Measurements from ENCODE around the gene CEP290. TPM values are rescaled to one million over a fixed set of nuclear protein-coding genes. Genes with fewer than 3 reads are reported as not detected.

Gene CEP290
- total and polyA plus RNA-seq, 4 donors: 1.0 to 4.7 (median 4.0) TPM

GRCh38 chr12:88057994-88058718 is 83.7 kb downstream of the CEP290 start:
- H3K36me3 ChIP-seq (ENCODE audit: control insufficient read depth in 4 of 4, insufficient read depth in 3 of 4, low read depth in 1 of 4, low read length in 3 of 4): peaks cover 2 to 24% (median 14%) of the 10 kb centered on the region in 4 donors
- H3K9ac ChIP-seq (ENCODE audit: low read depth in 1 of 2, low read length in 2 of 2): no peak overlapping the region
- H3K4me3 ChIP-seq (ENCODE audit: low read depth in 1 of 3, low read length in 3 of 3): no peak overlapping the region
- no peaks in the 10 kb centered on the region for H3K27me3 ChIP-seq (ENCODE audit: control insufficient read depth in 4 of 4, insufficient read depth in 4 of 4, low read length in 3 of 4)
- TF ChIP-seq, protein P1, sequence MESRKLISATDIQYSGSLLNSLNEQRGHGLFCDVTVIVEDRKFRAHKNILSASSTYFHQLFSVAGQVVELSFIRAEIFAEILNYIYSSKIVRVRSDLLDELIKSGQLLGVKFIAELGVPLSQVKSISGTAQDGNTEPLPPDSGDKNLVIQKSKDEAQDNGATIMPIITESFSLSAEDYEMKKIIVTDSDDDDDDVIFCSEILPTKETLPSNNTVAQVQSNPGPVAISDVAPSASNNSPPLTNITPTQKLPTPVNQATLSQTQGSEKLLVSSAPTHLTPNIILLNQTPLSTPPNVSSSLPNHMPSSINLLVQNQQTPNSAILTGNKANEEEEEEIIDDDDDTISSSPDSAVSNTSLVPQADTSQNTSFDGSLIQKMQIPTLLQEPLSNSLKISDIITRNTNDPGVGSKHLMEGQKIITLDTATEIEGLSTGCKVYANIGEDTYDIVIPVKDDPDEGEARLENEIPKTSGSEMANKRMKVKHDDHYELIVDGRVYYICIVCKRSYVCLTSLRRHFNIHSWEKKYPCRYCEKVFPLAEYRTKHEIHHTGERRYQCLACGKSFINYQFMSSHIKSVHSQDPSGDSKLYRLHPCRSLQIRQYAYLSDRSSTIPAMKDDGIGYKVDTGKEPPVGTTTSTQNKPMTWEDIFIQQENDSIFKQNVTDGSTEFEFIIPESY (IDR thresholded peaks at IDR 0.05): no peak
- no peak for TF ChIP-seq REST (IDR thresholded peaks at IDR 0.05)
- no peak overlapping the region for H3K27ac ChIP-seq (ENCODE audit: low read depth in 1 of 2, low read length in 2 of 2)
- no peaks in the 10 kb centered on the region for H3K4me1 ChIP-seq (ENCODE audit: control insufficient read depth in 4 of 4, insufficient read depth in 4 of 4, low read length in 3 of 4)
- DNase-seq (ENCODE audit: low spot score): no peak
- H3K9me3 ChIP-seq (ENCODE audit: control insufficient read depth in 4 of 4, low read length in 3 of 4): no peaks in the 10 kb centered on the region
- WGBS: 97% methylated on average over 4 of the region's 4 CpGs

GRCh38 chr12:88056571-88056970 is 85.3 kb downstream of the CEP290 start:
- Histone ChIP-seq H3K27me3 (ENCODE audit: control insufficient read depth in 4 of 4, insufficient read depth in 4 of 4, low read length in 3 of 4) (no peaks in the 10 kb centered on the region), H3K36me3 (ENCODE audit: control insufficient read depth in 4 of 4, insufficient read depth in 3 of 4, low read depth in 1 of 4, low read length in 3 of 4) (peaks cover 2 to 25% (median 14%) of the 10 kb centered on the region in 4 donors), H3K4me3 (ENCODE audit: low read depth in 1 of 3, low read length in 3 of 3) (no peak overlapping the region), H3K9ac (ENCODE audit: low read depth in 1 of 2, low read length in 2 of 2) (no peak overlapping the region), H3K9me3 (ENCODE audit: control insufficient read depth in 4 of 4, low read length in 3 of 4) (no peaks in the 10 kb centered on the region), H3K4me1 (ENCODE audit: control insufficient read depth in 4 of 4, insufficient read depth in 4 of 4, low read length in 3 of 4) (no peaks in the 10 kb centered on the region), H3K27ac (ENCODE audit: low read depth in 1 of 2, low read length in 2 of 2) (no peak overlapping the region)
- DNase-seq (ENCODE audit: low spot score): no peak
- no peak for TF ChIP-seq GABPA (IDR thresholded peaks at IDR 0.05 in 1 of 2, conservative IDR thresholded peaks at IDR 0.05 in 1 of 2)
- 90% methylated on average over 2 of the region's 2 CpGs for WGBS

GRCh38 chr12:88052686-88053085 is 89.2 kb downstream of the CEP290 start:
- DNase-seq (ENCODE audit: low spot score): no peak
- TF ChIP-seq ATF3 (IDR thresholded peaks at IDR 0.05) (no peak), REST (IDR thresholded peaks at IDR 0.05) (no peak), HNF4A (conservative IDR thresholded peaks at IDR 0.05) (no peak), TAF1 (conservative IDR thresholded peaks at IDR 0.05) (no peak), RAD21 (IDR thresholded peaks at IDR 0.05) (peak; percentile 86 to 87), CTCF (IDR thresholded peaks at IDR 0.05; ENCODE audit: low read depth, low read length, missing input control) (peak; percentile 45)
- TF ChIP-seq, protein P1 (IDR thresholded peaks at IDR 0.05): no peak

More at GRCh38 chr12:88052686-88053085, 89.2 kb downstream of the CEP290 start:
- Histone ChIP-seq H3K9ac (ENCODE audit: low read depth in 1 of 2, low read length in 2 of 2) (no peak overlapping the region), H3K9me3 (ENCODE audit: control insufficient read depth in 4 of 4, low read length in 3 of 4) (no peaks in the 10 kb centered on the region), H3K36me3 (ENCODE audit: control insufficient read depth in 4 of 4, insufficient read depth in 3 of 4, low read depth in 1 of 4, low read length in 3 of 4) (peaks cover 3 to 30% (median 18%) of the 10 kb centered on the region in 4 donors), H3K27me3 (ENCODE audit: control insufficient read depth in 4 of 4, insufficient read depth in 4 of 4, low read length in 3 of 4) (no peaks in the 10 kb centered on the region), H3K4me1 (ENCODE audit: control insufficient read depth in 4 of 4, insufficient read depth in 4 of 4, low read length in 3 of 4) (no peaks in the 10 kb centered on the region), H3K27ac (ENCODE audit: low read depth in 1 of 2, low read length in 2 of 2) (no peak overlapping the region), H3K4me3 (ENCODE audit: low read depth in 1 of 3, low read length in 3 of 3) (no peak overlapping the region)
- 84% methylated on average over 1 of the region's 1 CpG for WGBS
